ENCODE measurements around the gene MPRIP. TPM values are rescaled to one million over a fixed set of nuclear protein-coding genes. Genes with fewer than 3 reads are reported as not detected.
A peak's percentile ranks its signal among the peaks of the same experiment; 100 is the strongest.

The MPRIP gene
- total and polyA plus RNA-seq, 2 experiments from 2014 or later, result 91.7 to 202 TPM

- H3K4me2 ChIP-seq, result no peak overlapping the region
- H3K27me3 ChIP-seq, result no peaks in the 10 kb centered on the region
- no peaks in the 10 kb centered on the region for H3K36me3 ChIP-seq (replicated peaks; ENCODE audit: insufficient read depth, low read depth)
- no peak overlapping the region for H3K4me3 ChIP-seq
- H3K4me1 ChIP-seq (ENCODE audit: insufficient read depth), result peaks cover 20% of the 10 kb centered on the region
- H3K79me2 ChIP-seq, result peaks cover 99% of the 10 kb centered on the region
- peaks cover 74% of the 10 kb centered on the region for H4K20me1 ChIP-seq (ENCODE audit: insufficient read depth, poor library complexity, severe bottlenecking)
- H3K27ac ChIP-seq, result no peak overlapping the region
- H3K9me2 ChIP-seq (replicated peaks; ENCODE audit: insufficient read depth), result no peaks in the 10 kb centered on the region
- no peaks in the 10 kb centered on the region for H3K9me3 ChIP-seq (ENCODE audit: low read depth)
- no peak for DNase-seq (ENCODE audit: low spot score)
- H2AFZ ChIP-seq, result no peak overlapping the region
- 92% methylated on average over 4 of the region's 4 CpGs for WGBS (ENCODE audit: low lambda C conversion rate, missing lambda C conversion rate)
- TF ChIP-seq CTCF (IDR thresholded peaks at IDR 0.05; ENCODE audit: poor library complexity) (no peak), EZH2phosphoT487 (IDR thresholded peaks at IDR 0.05; ENCODE audit: low read depth, severe bottlenecking, unreplicated experiment) (no peak), EZH2 (IDR thresholded peaks at IDR 0.05; ENCODE audit: borderline replicate concordance) (no peak)
These were observed 74.1 kb downstream of the MPRIP start for GRCh38 chr17:17116406-17116805.

- Histone ChIP-seq H3K4me3 (no peak overlapping the region), H3K27ac (no peak overlapping the region), H3K36me3 (replicated peaks; ENCODE audit: insufficient read depth, low read depth) (no peaks in the 10 kb centered on the region), H3K9me2 (replicated peaks; ENCODE audit: insufficient read depth) (no peaks in the 10 kb centered on the region), H3K79me2 (peaks cover 98% of the 10 kb centered on the region), H2AFZ (no peak overlapping the region), H3K4me2 (no peak overlapping the region), H3K9me3 (ENCODE audit: low read depth) (no peaks in the 10 kb centered on the region), H4K20me1 (ENCODE audit: insufficient read depth, poor library complexity, severe bottlenecking) (peaks cover 80% of the 10 kb centered on the region), H3K27me3 (no peaks in the 10 kb centered on the region), H3K4me1 (ENCODE audit: insufficient read depth) (peaks cover 21% of the 10 kb centered on the region)
- WGBS (ENCODE audit: low lambda C conversion rate, missing lambda C conversion rate), result 100% methylated on average over 3 of the region's 3 CpGs
- TF ChIP-seq EZH2 (IDR thresholded peaks at IDR 0.05; ENCODE audit: borderline replicate concordance), result no peak
- TF ChIP-seq CTCF (IDR thresholded peaks at IDR 0.05; ENCODE audit: poor library complexity), result no peak
- TF ChIP-seq EZH2phosphoT487 (IDR thresholded peaks at IDR 0.05; ENCODE audit: low read depth, severe bottlenecking, unreplicated experiment), result no peak
- no peak for DNase-seq (ENCODE audit: low spot score)
These were observed 75.7 kb downstream of the MPRIP start for GRCh38 chr17:17117923-17118322.

- Histone ChIP-seq H3K4me3 (no peak overlapping the region), H3K9me3 (ENCODE audit: low read depth) (no peaks in the 10 kb centered on the region), H3K36me3 (replicated peaks; ENCODE audit: insufficient read depth, low read depth) (no peaks in the 10 kb centered on the region), H3K4me1 (ENCODE audit: insufficient read depth) (peaks cover 21% of the 10 kb centered on the region), H3K4me2 (no peak overlapping the region), H3K27me3 (no peaks in the 10 kb centered on the region), H3K27ac (peak overlapping the region; percentile 31), H4K20me1 (ENCODE audit: insufficient read depth, poor library complexity, severe bottlenecking) (peaks cover 81% of the 10 kb centered on the region), H3K79me2 (peaks cover 98% of the 10 kb centered on the region), H2AFZ (no peak overlapping the region), H3K9me2 (replicated peaks; ENCODE audit: insufficient read depth) (no peaks in the 10 kb centered on the region)
- TF ChIP-seq CTCF (IDR thresholded peaks at IDR 0.05; ENCODE audit: poor library complexity), result no peak
- TF ChIP-seq EZH2 (IDR thresholded peaks at IDR 0.05; ENCODE audit: borderline replicate concordance), result no peak
- TF ChIP-seq EZH2phosphoT487 (IDR thresholded peaks at IDR 0.05; ENCODE audit: low read depth, severe bottlenecking, unreplicated experiment), result no peak
- DNase-seq (ENCODE audit: low spot score), result peak; percentile 28
- WGBS (ENCODE audit: low lambda C conversion rate, missing lambda C conversion rate), result 83% methylated on average over 4 of the region's 4 CpGs
These were observed 76.1 kb downstream of the MPRIP start for GRCh38 chr17:17118399-17118798.

GRCh38 chr17:17119106-17119505 lies 76.8 kb downstream of the MPRIP start:
- Histone ChIP-seq H2AFZ (no peak overlapping the region), H3K4me2 (no peak overlapping the region)
- 96% methylated on average over 4 of the region's 4 CpGs for WGBS (ENCODE audit: low lambda C conversion rate, missing lambda C conversion rate)

More at GRCh38 chr17:17119106-17119505, 76.8 kb downstream of the MPRIP start:
- Histone ChIP-seq H3K4me3 (no peak overlapping the region), H3K36me3 (replicated peaks; ENCODE audit: insufficient read depth, low read depth) (no peaks in the 10 kb centered on the region), H3K4me1 (ENCODE audit: insufficient read depth) (peaks cover 21% of the 10 kb centered on the region), H3K27ac (peak overlapping the region; percentile 31), H3K79me2 (peaks cover 98% of the 10 kb centered on the region), H3K27me3 (no peaks in the 10 kb centered on the region), H4K20me1 (ENCODE audit: insufficient read depth, poor library complexity, severe bottlenecking) (peaks cover 87% of the 10 kb centered on the region), H3K9me2 (replicated peaks; ENCODE audit: insufficient read depth) (no peaks in the 10 kb centered on the region), H3K9me3 (ENCODE audit: low read depth) (no peaks in the 10 kb centered on the region)
- no peak for DNase-seq (ENCODE audit: low spot score)
- no peak for TF ChIP-seq EZH2 (IDR thresholded peaks at IDR 0.05; ENCODE audit: borderline replicate concordance)
- no peak for TF ChIP-seq EZH2phosphoT487 (IDR thresholded peaks at IDR 0.05; ENCODE audit: low read depth, severe bottlenecking, unreplicated experiment)
- no peak for TF ChIP-seq CTCF (IDR thresholded peaks at IDR 0.05; ENCODE audit: poor library complexity)
